Astrocyte of the spinal cord (primary cell): Measurements from ENCODE around the gene EIF1.

Source experiments
- DNase-seq: peaks from one replicate; pipeline ENCODE4 v3.0.0; 2011; ENCODE audit warnings: low read depth, low spot score
- H3K4me3 ChIP-seq: 2 replicates; pipeline ENCODE4 v1.5.1; 2011; ENCODE audit warnings: low read depth, mild to moderate bottlenecking, low read length, moderate library complexity
- in situ Hi-C: cut with HindIII; loops from 2 replicates; pipeline ENCODE4 v1.10.0; 2017; ENCODE audit warnings: low sequenced_read_pairs
- TF ChIP-seq, protein P1 (sequence below): IDR thresholded peaks from 2 replicates; pipeline ENCODE4 v1.5.1; 2012; ENCODE audit warnings: low read depth, mild to moderate bottlenecking, low read length, inconsistent platforms

The EIF1 gene

GRCh38 chr17:41686281-41686680 lies 2.4 kb upstream of the EIF1 start:
- in situ Hi-C loops: no loop called here
- no peak for DNase-seq
- TF ChIP-seq, protein P1, sequence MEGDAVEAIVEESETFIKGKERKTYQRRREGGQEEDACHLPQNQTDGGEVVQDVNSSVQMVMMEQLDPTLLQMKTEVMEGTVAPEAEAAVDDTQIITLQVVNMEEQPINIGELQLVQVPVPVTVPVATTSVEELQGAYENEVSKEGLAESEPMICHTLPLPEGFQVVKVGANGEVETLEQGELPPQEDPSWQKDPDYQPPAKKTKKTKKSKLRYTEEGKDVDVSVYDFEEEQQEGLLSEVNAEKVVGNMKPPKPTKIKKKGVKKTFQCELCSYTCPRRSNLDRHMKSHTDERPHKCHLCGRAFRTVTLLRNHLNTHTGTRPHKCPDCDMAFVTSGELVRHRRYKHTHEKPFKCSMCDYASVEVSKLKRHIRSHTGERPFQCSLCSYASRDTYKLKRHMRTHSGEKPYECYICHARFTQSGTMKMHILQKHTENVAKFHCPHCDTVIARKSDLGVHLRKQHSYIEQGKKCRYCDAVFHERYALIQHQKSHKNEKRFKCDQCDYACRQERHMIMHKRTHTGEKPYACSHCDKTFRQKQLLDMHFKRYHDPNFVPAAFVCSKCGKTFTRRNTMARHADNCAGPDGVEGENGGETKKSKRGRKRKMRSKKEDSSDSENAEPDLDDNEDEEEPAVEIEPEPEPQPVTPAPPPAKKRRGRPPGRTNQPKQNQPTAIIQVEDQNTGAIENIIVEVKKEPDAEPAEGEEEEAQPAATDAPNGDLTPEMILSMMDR: no peak
- H3K4me3 ChIP-seq: no peak overlapping the region

GRCh38 chr17:41687828-41688640 lies 651 bp upstream of the EIF1 start:
- TF ChIP-seq, protein P1: no peak
- in situ Hi-C loops: no loop called here
- peak; percentile 57 for DNase-seq
- peak overlapping the region; percentile 98 for H3K4me3 ChIP-seq

DNA sequence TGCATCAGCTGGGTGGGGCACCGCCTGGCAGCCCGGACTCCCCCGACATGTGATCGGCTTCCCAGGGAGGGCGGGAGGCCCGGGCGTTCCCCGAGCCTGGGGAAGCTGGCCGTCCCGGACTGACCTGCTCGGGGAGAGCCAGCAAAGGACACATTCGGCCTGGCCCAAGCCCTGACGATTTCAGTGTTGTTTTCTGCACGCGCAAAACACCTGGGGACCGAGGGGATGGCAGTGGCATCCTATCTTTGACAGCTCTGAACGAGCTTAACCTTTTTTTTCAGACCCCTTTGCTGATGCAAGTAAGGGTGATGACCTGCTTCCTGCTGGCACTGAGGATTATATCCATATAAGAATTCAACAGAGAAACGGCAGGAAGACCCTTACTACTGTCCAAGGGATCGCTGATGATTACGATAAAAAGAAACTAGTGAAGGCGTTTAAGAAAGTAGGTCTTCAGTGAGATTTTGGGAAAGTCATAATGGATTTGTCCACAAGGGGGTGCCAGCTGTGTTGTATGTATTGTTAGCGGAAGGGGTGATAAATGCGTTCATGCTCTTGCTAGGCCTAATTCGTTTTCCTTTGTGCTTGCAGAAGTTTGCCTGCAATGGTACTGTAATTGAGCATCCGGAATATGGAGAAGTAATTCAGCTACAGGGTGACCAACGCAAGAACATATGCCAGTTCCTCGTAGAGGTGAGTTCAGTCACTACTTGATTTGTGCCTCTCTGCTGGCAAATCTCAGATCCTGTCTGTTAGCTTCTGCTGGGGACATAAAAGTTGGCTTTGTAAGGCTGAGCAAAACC lies 1.0 kb downstream of the EIF1 start:
- TF ChIP-seq, protein P1: peak; percentile 67
- peak overlapping the region; percentile 98 for H3K4me3 ChIP-seq
- in situ Hi-C loops: no loop called here
- DNase-seq: peak; percentile 76

- H3K4me3 ChIP-seq: peak overlapping the region; percentile 98
- no peak for DNase-seq
- TF ChIP-seq, protein P1: no peak
- in situ Hi-C loops: no loop called here
Observed at GRCh38 chr17:41690497-41690896, 1.8 kb downstream of the EIF1 start.

- peak overlapping the region; percentile 98 for H3K4me3 ChIP-seq
- in situ Hi-C loops: no loop called here
- TF ChIP-seq, protein P1: no peak
- DNase-seq: no peak
Observed at GRCh38 chr17:41691031-41691777, 2.5 kb downstream of the EIF1 start.
